GM18861 (cell line): Measurements from ENCODE around the gene LMTK2.
A peak's percentile ranks its signal among the peaks of the same experiment; 100 is the strongest.

ENCODE experiments used
- ATAC-seq: cut with Tn5 transposase; IDR thresholded peaks from one replicate; pipeline ENCODE4 v1.9.1; 2021; ENCODE audit not compliant: unreplicated experiment

The LMTK2 gene

DNA sequence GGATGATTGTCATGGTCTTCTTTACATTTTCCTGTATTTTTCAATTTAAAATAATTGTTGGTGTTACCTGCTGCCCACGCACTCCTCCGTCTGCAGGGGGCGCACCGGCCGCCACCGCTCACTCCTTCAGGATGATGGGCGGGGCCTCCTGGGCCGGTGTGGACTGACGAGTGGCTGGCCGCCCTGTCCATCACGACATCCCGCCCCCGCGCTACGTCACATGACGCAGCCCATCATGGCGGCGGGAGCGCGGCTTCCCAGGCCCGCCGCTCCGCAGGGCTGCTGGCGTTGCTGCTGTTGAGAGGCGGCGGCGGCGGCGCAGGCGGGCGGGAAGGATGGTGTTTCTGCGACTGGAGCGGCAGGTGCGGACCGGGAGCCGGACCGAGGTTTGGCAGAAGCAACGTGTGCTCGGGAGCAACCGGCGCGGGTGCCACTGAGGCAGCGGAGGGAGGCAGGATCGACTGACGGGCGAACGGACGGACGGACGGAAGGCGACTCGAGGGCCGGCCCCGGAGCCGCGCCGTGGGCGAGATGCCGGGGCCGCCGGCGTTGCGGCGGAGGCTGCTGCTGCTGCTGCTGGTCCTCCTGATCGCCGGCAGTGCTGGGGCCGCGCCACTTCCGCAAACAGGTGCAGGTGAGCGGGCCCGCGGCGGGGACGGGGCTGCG lies at the start of gene LMTK2:
Gene LMTK2 (plus strand): TSS at position 216 of the 666 bp plus-strand sequence. CDS start 316 bp downstream, at position 532.
- peak; percentile 98 for ATAC-seq

DNA sequence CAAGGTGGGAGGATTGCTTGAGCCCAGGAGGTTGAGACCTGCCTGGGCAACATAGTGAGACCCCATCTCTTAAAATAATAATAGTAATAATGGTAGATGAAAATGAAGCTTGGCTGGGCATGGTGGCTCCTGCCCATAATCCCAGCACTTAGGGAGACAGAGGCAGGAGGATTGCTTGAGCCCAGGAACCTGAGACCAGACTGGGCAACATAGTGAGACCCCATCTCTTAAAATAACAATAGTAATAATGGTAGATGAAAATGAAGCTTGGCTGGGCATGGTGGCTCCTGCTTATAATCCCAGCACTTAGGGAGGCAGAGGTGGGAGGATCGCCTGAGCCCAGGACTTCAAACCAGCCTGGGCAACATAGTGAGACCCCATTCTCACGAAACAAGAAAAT lies 49.5 kb upstream of the LMTK2 start:
- ATAC-seq, result no peak

DNA sequence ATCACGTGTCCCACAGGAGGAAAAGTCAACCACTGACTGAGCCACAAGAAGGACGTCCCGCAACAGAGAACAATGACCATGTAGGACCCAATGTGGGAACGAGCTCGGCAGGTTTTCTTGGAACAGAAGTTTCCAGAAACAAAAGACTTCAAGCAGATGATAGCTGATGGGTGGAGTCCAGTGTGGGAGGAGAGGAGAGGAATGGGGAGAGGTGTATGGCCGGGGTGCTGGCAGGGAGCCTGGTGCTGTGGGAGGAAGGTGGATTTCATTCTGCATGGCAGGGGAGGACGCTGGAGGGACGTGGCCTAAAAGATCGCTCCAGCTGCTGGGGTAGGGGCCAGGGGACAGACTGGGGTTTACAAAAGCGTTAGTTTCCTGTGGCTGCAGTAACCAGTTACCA lies 48.5 kb upstream of the LMTK2 start:
- ATAC-seq, result no peak

DNA sequence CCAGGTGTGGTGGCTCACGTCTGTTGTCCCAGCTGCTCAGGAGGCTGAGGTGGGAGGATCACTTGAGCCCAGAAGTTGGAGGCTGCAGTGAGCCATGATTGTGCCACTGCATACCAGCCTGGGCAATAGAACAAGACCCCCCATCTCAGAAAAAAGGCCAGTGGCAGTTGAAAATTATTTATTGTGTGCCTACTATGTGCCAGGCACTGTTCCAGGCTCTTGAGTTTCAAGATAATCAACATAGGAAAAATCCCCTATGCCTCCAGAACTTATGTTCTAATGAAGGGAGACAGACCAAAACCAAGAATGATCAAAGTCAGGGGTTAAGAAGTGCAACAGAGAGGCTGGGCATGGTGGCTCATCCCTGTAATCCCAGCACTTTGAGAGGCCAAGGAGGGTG lies 42.4 kb upstream of the LMTK2 start:
- ATAC-seq, result no peak

DNA sequence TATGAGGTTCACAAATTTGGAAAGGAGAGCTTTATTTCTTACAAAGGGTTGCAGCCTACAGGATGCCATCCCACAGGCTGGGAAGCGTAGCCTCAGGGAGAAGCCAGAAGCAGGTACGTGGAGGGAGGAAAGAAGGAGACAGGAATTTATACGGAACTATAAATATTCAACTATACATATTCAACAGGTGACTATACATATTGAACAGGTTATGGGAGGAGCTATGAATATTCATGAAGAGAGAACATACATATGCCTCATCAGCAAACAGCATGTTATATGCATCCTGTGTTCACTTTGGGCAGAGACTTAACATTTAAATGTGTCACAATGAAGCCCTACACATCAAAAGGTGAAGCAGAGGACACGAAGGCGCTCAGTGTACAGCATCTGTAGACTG lies 40.5 kb upstream of the LMTK2 start:
- no peak for ATAC-seq

DNA sequence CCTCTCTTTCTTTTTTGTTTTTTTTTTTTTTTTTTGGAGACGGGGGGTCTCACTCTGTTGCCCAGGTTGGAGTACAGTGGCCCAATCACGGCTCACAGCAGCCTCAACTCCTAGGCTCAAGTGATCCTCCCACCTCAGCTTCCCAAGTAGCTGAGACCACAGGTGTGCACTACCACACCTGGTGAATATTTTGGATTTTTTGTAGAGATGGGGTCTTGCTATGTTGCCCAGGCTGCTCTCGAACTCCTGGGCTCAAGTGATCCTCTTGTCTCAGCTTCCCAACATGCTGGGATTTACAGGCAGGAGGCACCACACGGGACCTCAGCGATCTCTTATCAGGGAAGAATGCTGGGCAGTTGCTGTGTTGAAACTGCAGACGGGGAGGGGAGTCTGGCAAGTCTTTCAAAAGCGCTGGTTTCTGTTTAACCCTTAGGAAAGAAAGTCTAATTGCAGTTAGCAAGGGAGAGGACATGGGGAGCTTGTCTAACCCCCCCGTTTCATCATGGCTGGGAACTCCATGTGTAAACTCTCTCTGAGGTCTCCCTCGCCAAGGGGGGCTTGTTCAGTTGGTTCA lies 39.6 kb upstream of the LMTK2 start:
- no peak for ATAC-seq

DNA sequence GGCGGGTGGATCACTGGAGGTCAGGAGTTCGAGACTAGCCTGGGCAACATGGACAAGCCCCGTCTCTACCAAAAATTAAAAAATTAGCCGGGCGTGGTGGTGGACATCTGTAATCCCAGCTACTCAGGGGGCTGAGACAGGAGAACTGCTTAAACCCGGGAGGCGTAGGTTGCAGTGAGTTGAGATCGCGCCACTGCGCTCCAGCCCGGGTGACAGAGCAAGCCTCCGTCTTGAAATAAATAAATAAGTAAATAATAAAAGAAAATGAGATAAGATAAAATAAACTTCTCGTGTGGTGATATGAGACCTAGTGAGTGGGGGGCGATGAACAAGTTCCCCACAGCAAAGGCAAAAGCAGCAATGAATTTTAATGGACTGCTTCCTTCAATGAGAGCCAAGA lies 33.6 kb upstream of the LMTK2 start:
- ATAC-seq, result no peak

DNA sequence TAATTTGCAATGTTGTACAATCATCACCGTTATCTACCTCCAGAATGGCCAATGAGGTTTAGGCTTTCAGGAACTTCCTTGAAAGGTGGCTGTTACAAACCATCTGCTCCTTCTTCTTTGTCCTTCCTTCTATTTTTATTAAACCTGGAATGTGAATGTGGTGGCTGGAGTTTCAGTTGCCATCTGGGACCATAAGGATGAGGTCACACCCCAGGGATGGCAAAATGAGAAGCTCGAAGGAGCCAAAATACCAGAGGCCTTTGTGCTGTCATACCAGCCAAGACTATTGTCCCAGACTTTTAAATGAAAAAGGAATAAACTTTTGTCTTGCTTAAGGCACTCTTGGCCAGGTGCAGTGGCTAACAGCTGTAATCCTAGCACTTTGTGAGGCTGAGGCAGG lies 30.9 kb upstream of the LMTK2 start:
- no peak for ATAC-seq

DNA sequence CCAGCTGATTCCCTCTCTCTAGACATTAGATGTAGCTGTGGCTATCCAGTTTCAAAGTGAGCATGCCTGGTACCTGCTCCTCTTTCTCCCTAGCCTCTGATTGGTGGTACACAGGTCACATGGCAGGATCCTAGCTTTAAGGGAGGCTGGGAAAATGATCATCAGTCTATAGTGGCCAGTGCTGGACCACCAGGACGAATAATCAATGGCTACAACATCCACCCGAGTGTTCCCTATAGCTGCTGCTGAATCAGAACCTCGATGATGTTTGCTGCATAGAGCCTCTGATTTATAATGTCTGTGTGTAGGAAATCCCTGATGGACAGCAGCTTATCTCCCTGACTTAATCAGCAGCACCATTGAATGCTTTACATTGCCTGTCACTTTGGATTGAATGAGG lies 28.9 kb upstream of the LMTK2 start:
- no peak for ATAC-seq

DNA sequence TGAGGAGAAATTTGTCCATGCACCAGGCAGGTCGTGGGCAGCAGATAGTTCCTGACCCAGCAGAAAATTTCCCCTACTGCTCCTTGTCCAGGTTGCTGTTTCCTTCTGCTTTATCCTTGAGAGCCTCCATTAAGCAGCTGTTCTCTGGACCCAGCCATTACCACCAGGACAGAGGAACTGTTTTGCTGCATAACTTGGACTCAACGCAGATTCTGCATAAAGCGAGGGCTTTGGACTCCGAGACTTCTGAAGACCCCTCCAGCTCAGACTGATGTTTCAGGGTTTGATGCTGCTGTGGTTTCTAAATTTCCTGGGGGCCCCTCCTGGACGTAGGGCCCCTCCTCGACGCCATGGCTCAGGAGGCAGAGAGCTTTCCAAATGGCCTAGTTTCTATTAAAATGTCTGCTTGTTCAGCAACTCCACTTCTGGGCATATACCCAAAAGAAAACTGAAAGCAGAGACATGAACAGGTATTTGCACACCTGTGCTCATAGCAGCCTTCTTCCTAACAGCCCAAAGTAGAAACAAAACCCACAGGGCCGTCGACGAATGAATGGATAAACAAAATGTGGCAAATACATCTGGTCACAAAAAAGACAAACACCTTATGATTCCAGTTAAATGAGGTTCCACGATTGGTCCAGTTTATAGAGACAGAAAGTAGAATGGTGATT lies 28.3 kb upstream of the LMTK2 start:
- no peak for ATAC-seq

DNA sequence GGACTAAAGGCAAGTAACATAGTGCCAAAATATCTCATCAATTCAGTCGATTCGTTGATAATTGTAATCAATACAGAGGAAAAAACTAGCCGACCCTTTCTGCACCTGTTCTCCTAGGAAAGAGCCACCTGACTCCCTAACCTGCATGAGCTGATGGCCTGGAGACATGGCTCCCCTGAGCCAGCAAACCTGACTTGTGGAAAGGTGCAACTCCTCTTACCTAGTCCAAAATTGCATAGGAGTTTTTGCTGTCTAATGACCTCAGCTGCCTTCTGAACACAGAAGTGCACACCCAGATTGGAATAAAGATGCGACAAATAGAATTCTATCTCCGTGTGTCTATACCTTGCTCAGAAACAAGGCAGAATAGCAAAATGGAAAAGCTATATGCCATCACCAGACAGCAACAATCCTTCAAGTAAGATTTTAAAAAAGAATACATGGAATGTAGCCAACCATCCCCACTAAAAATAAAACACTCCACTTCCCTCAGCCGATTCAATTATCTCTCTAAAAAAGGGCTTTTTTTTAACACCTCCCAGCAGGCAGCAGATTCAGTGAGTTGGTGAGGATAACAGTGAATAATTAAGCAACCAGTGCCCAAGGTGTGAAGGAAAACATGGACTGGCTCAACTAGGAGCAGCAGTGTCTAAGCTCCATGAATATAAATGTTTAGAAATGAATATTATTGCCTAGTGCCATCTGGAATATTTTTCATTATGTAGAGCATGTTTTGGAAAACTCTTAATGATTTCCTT lies 26.6 kb upstream of the LMTK2 start:
- ATAC-seq, result no peak

DNA sequence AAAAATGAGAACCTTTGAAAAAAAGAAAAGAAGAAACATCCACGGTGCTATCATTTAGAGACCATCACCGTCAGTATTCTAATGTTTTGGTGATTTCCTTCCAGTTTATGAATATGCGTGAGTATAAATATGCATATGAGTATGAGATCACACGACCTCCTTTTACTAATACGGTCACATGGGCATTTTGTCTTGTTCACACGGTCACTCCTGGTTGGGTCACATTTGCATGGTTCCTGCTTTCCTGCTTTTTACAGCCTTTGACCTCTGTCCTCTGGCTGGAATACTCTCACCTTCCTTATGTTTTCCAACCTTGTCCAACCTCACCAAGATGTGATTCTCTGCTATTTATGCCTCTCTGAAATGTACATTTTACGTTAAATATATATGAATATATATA lies 25.3 kb upstream of the LMTK2 start:
- ATAC-seq, result no peak

DNA sequence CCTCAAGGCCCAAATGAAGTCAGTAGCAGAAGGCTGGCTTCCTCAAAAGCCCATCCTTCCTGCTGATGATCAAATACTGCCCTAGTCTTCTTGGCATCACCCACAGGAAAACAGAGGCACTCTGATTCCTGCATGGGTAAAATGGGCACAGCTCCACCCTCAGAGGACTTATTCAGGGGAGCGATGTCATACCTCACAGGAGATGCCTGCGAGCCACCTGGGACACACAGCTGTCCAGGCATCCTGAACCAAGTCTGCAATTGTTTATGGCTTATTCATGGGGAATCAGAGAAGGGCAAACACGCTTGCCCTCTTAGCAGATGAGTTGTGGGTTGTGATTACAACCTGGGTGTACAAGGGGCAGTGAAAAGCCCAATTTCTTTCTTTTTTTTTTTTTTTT lies 22.0 kb upstream of the LMTK2 start:
- no peak for ATAC-seq

DNA sequence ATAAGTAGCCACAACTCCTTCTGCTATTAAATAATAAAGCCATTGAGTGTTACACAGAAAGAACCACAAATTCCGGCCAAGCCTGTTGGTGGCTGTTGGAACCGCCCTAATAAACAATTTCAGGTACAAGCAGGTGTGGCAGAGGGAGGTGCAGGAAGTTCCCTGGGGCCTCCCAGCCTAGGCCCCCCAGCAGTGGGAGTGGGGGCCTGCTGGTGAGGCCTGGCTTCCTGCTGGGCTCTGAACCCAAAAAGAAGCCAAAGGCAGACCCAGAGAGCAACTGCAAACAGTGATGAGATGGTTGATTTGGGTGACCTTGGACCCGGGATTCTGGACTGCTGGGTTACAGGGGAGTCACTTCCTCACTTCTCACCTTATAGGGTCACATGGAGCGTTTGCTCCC lies 21.0 kb upstream of the LMTK2 start:
- ATAC-seq, result no peak

DNA sequence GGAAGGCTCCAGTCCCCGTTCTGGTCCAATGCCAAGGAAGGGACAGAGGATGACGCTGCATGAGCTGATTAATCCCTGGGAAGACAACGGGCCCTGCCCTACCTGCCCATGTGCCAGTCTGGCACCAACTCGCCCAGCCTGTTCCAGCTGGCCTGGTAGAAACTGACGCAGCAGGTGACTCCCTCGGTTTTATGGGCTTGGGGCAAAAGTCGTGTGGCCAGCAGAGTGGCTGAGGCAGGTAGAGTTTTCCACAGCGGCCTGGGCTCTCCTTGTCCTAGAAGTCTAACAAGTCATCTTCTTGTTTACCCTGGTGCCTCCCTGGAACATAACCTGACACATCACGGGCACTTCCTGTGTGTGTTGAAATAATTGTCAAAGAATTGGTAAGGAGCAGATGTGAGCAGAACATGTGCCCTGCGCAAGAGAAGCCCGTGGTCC lies 20.4 kb upstream of the LMTK2 start:
- no peak for ATAC-seq

DNA sequence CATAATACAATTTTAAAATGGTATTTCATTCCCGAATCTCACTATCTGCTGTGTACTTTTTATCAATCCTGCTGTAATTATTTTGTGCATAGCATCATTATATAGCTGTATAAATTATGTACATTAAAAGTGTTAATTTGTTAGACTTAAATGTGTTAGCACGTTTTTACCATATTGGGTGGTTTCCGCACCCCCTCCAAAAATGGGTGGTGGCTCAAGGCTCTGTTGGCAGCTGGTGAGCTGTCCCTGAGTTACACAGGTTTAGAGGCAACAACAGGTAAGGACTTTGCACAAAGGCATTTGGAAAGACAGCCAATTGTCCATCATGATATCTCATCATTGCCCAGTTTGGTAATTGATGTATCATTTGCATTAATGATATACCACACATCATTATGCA lies 18.6 kb upstream of the LMTK2 start:
- no peak for ATAC-seq

DNA sequence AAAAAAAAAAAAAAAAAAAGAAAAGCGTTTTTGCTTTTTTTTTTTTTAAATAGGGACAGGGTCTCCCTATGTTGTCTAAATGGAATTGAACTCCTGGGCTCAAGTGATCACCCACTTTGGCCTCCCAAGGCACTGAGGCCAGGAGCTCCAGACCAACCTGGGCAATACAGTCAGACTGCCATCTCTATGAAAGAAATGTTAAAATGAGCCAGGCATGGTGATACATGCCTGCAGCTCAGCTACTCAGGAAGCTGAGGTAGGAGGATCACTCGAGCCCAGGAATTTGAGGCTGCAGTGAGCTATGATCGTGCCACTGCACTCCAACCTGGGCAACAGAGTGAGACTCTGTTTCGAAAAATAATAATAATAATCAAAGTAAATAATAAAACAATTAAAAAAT lies 16.5 kb upstream of the LMTK2 start:
- ATAC-seq, result no peak

DNA sequence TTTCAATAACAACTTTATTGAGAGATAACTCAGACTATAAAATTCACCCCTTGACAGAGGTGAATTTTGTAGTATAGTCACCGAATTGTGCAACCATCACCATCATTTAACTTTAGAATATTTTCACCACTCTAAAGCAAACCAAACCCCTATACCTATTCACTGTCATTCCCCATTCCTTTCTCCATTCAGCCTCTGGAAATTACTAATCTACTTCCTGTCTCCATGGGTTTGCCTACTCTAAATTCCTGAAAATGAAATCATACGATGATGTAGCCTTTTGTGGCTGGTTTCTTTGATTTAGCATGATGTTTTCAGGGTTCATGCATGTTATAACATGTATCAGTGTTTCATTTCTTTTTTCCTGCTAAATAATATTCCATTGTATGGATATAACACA lies 15.6 kb upstream of the LMTK2 start:
- ATAC-seq, result no peak

DNA sequence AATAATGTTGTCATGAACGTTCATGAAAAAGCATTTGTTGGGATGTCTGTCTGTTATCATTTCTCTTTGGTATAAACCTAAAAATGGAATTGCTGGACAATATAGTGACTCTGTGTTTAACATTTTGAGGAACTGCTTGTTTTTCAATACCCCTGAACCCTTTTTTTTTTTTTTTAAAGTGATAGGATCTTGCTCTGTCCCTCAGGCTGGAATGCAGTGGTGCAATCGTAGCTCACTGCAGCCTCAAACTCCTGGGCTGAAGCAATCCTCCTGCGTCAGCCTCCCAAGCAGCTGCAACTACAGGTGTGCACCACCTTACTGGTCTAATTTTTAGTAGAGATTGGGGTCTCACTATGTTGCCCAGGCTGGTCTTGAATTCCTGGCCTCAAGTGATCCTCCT lies 15.1 kb upstream of the LMTK2 start:
- ATAC-seq, result no peak

DNA sequence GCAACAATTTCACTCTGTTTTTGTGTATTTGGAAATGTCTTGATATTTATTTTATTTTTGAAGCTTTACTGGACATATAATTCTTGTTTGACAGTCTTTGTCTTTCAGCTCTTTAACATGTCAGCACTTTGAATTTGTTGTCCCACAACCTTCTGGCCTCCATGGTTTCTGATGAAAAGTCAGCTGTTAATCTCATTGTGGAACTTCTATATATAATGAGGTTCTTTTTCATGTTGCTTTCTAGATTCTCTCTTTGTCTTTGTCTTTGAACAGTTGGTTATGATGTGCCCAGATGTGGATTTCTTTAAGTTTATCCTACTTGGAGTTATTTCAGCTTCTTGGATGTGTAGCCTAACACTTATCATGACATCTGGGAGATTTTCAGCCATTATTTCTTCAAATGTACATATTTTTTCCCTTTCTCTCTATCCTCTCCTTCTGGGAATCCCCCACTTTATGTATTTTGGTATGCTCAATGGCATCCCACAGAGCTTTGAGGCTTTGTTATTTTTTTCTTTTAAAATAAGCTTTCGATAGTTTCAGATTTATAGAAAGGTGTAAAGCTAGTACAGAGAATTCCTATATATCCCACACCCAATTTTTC lies 9.5 kb upstream of the LMTK2 start:
- ATAC-seq, result no peak

DNA sequence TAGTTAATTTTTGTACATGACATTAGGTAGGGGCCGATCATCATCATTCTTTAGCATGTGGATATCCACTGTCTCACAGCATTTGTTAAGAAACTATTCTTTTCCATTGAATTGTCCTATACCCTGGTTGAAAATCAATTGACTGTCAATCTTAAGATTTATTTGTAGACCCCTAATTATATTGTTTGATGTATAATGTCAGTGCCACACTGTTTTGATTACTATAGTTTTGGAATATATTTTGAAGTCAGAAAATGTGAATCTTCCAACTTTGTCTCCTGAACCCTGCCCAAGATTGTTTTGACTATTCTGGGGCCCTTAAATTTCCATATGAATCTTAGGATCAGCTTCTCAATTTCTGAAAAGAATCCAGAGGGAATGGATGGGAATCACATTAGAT lies 6.6 kb upstream of the LMTK2 start:
- ATAC-seq, result no peak
